Osteoblast (primary cell): ENCODE data around the gene AKAP13. TPM values are rescaled to one million over a fixed set of nuclear protein-coding genes. Genes with fewer than 3 reads are reported as not detected.

ENCODE experiments used
- DNase-seq: peaks from one replicate; pipeline ENCODE4 v3.0.0; 2011; ENCODE audit warnings: low spot score, mixed read lengths; ENCODE audit not compliant: insufficient read length; ENCODE audit errors: missing footprints
- H2AFZ ChIP-seq: 2 replicates; pipeline ENCODE4 v1.6.0; 2011; ENCODE audit warnings: mild to moderate bottlenecking, low read length
- H3K27ac ChIP-seq: 2 replicates; pipeline ENCODE4 v1.5.1; 2011; ENCODE audit warnings: mild to moderate bottlenecking, low read depth, low read length, moderate library complexity
- H3K27me3 ChIP-seq: 2 replicates; pipeline ENCODE4 v1.6.0; 2012; ENCODE audit warnings: mild to moderate bottlenecking, control low read depth, inconsistent platforms, low read length, moderate library complexity; ENCODE audit not compliant: insufficient read depth
- H3K36me3 ChIP-seq: 2 replicates; pipeline ENCODE4 v1.5.1; 2011; ENCODE audit warnings: mild to moderate bottlenecking, low read length, control low read depth, moderate library complexity; ENCODE audit not compliant: insufficient read depth
- H3K4me1 ChIP-seq: 2 replicates; pipeline ENCODE4 v1.5.1; 2011; ENCODE audit warnings: mild to moderate bottlenecking, low read length, control low read depth, moderate library complexity; ENCODE audit not compliant: insufficient read depth
- H3K4me2 ChIP-seq: 2 replicates; pipeline ENCODE4 v1.6.0; 2011; ENCODE audit warnings: mild to moderate bottlenecking, low read length; ENCODE audit not compliant: insufficient read depth
- H3K4me3 ChIP-seq: fragments of 200-600 bp; sonication (generic); 3 replicates; pipeline ENCODE4 v1.5.1; 2012; ENCODE audit warnings: mild to moderate bottlenecking, low read length, inconsistent platforms; ENCODE audit not compliant: insufficient read depth
- H3K79me2 ChIP-seq: 2 replicates; pipeline ENCODE4 v1.6.0; 2012; ENCODE audit warnings: mild to moderate bottlenecking, low read length, control low read depth, inconsistent platforms; ENCODE audit not compliant: insufficient read depth
- H3K9me3 ChIP-seq: 2 replicates; pipeline ENCODE4 v1.5.1; 2011; ENCODE audit warnings: low read depth, low read length, control low read depth
- H4K20me1 ChIP-seq: 2 replicates; pipeline ENCODE4 v1.6.0; 2012; ENCODE audit warnings: mild to moderate bottlenecking, low read length, control low read depth; ENCODE audit not compliant: insufficient read depth
- CTCF ChIP-seq: IDR thresholded peaks from 2 replicates; pipeline ENCODE4 v1.5.1; 2011; ENCODE audit warnings: mild to moderate bottlenecking, low read depth, low read length, moderate library complexity; ENCODE audit errors: extremely low read depth
- total RNA-seq: library from RNA; depleted of rRNA; stranded (reverse); fragments of >200 nt; gene quantifications from 2 replicates; pipeline ENCODE4 v1.2.3, GENCODE V29; 2012

Gene AKAP13
- total RNA-seq, 1 donor = 77.1 TPM

GRCh38 chr15:85619992-85620689 is 239.7 kb downstream of the AKAP13 start:
- Histone ChIP-seq H3K4me1 (peaks cover 82% of the 10 kb centered on the region), H2AFZ (no peak overlapping the region), H3K27ac (peak overlapping the region; percentile 98), H4K20me1 (no peaks in the 10 kb centered on the region), H3K4me3 (peak overlapping the region; percentile 69), H3K79me2 (peaks cover 48% of the 10 kb centered on the region), H3K27me3 (no peaks in the 10 kb centered on the region), H3K4me2 (peak overlapping the region; percentile 95), H3K9me3 (no peaks in the 10 kb centered on the region), H3K36me3 (no peaks in the 10 kb centered on the region)
- no peak for DNase-seq
- TF ChIP-seq CTCF = no peak

- Histone ChIP-seq H3K9me3 (no peaks in the 10 kb centered on the region), H3K36me3 (no peaks in the 10 kb centered on the region), H3K4me3 (peak overlapping the region; percentile 69), H2AFZ (no peak overlapping the region), H3K27me3 (no peaks in the 10 kb centered on the region), H3K27ac (peak overlapping the region; percentile 98), H3K4me1 (peaks cover 82% of the 10 kb centered on the region), H3K4me2 (peak overlapping the region; percentile 95), H4K20me1 (no peaks in the 10 kb centered on the region), H3K79me2 (peaks cover 53% of the 10 kb centered on the region)
- no peak for TF ChIP-seq CTCF
- peak; percentile 64 for DNase-seq
Measured at GRCh38 chr15:85620690-85621049, 240.3 kb downstream of the AKAP13 start.

GRCh38 chr15:85621094-85621493 is 240.7 kb downstream of the AKAP13 start:
- no peak for TF ChIP-seq CTCF
- no peaks in the 10 kb centered on the region for H3K9me3 ChIP-seq
- peak overlapping the region; percentile 95 for H3K4me2 ChIP-seq
- H3K4me1 ChIP-seq = peaks cover 79% of the 10 kb centered on the region
- no peak overlapping the region for H2AFZ ChIP-seq
- H3K27ac ChIP-seq = peak overlapping the region; percentile 98
- no peaks in the 10 kb centered on the region for H4K20me1 ChIP-seq
- H3K36me3 ChIP-seq = no peaks in the 10 kb centered on the region
- peak overlapping the region; percentile 69 for H3K4me3 ChIP-seq
- no peaks in the 10 kb centered on the region for H3K27me3 ChIP-seq
- H3K79me2 ChIP-seq = peaks cover 53% of the 10 kb centered on the region
- no peak for DNase-seq

- H3K27me3 ChIP-seq = no peaks in the 10 kb centered on the region
- no peak overlapping the region for H2AFZ ChIP-seq
- peaks cover 67% of the 10 kb centered on the region for H3K4me1 ChIP-seq
- H3K9me3 ChIP-seq = no peaks in the 10 kb centered on the region
- peak overlapping the region; percentile 98 for H3K27ac ChIP-seq
- DNase-seq = no peak
- H3K36me3 ChIP-seq = no peaks in the 10 kb centered on the region
- peaks cover 65% of the 10 kb centered on the region for H3K79me2 ChIP-seq
- no peaks in the 10 kb centered on the region for H4K20me1 ChIP-seq
- TF ChIP-seq CTCF = no peak
- peak overlapping the region; percentile 6 for H3K4me3 ChIP-seq
- peak overlapping the region; percentile 95 for H3K4me2 ChIP-seq
Measured at GRCh38 chr15:85622221-85622831, 241.9 kb downstream of the AKAP13 start.
